A549 (cell line): ENCODE data around the gene CDK5R1. TPM values are rescaled to one million over a fixed set of nuclear protein-coding genes. Genes with fewer than 3 reads are reported as not detected.
A peak's percentile ranks its signal among the peaks of the same experiment; 100 is the strongest.

Source experiments
- ATAC-seq, 2 experiments: fragments of 200-7000 bp in 1 of 2; fragments of >200 bp in 1 of 2; cut with Nextera tagmentation in 1 of 2; cut with Tn5 transposase in 1 of 2; 3 replicates each; pipeline versions ENCODE4 v1.8.0 to v1.9.1; 2018 to 2020; ENCODE audit warnings: mild to moderate bottlenecking in 1 of 2, moderate library complexity in 1 of 2
- CTCF ChIA-PET: fragments of 300-600 bp; sonication (Branson Sonifier 250); formaldehyde crosslinking; extraction: SDS; loops from one replicate; lab custom pipeline; 2021; ENCODE audit warnings: antibody characterized with exemption, inconsistent platforms; lab: Yijun Ruan, JAX
- POLR2A ChIA-PET: fragments of 350-600 bp; formaldehyde crosslinking; extraction: SDS; loops from one replicate; lab custom pipeline; 2021; ENCODE audit warnings: antibody characterized with exemption, inconsistent platforms; lab: Yijun Ruan, JAX
- DNase-seq, 2 experiments: peaks; one replicate each; pipeline versions ENCODE4 v3.0.0 to v3.0.0-alpha.2; 2011 to 2016; ENCODE audit warnings: low read depth in 1 of 2, low spot score in 1 of 2
- FAIRE-seq: peaks from 2 replicates; lab custom pipeline; 2011; peaks lifted over from hg19 to GRCh38; lab: Jason Lieb, UNC
- H3K27ac ChIP-seq, 2 experiments: fragments of >200 bp; sonication (Bioruptor Twin); formaldehyde crosslinking; 3 replicates each; pipeline ENCODE4 v1.5.1; 2016 to 2017
- H3K4me1 ChIP-seq: fragments of >200 bp; sonication (Bioruptor Twin); formaldehyde crosslinking; 3 replicates; pipeline ENCODE4 v1.6.1; 2016
- H3K4me2 ChIP-seq: fragments of >200 bp; sonication (Bioruptor Twin); formaldehyde crosslinking; 3 replicates; pipeline ENCODE4 v1.6.1; 2016
- H3K4me3 ChIP-seq: fragments of >200 bp; sonication (Bioruptor Twin); formaldehyde crosslinking; 3 replicates; pipeline ENCODE4 v1.5.1; 2016
- H3K9me3 ChIP-seq: fragments of >200 bp; sonication (Bioruptor Twin); formaldehyde crosslinking; 3 replicates; pipeline ENCODE4 v1.6.1; 2016
- BHLHE40 ChIP-seq: IDR thresholded peaks from 2 replicates; pipeline ENCODE4 v1.6.1; 2012; ENCODE audit warnings: low read depth, low read length, inconsistent platforms
- CBX8 ChIP-seq: fragments of 200-600 bp; sonication (generic); IDR thresholded peaks from 2 replicates; pipeline ENCODE4 v1.6.1; 2016
- CHD4 ChIP-seq: fragments of 200-600 bp; sonication (generic); IDR thresholded peaks from 2 replicates; pipeline ENCODE4 v1.6.1; 2016; ENCODE audit warnings: antibody characterized with exemption, mild to moderate bottlenecking, borderline replicate concordance
- EHMT2 ChIP-seq: fragments of 200-600 bp; sonication (generic); IDR thresholded peaks from 2 replicates; pipeline ENCODE4 v1.6.1; 2016; ENCODE audit warnings: antibody characterized with exemption, low read depth, mild to moderate bottlenecking, moderate library complexity
- FOSB ChIP-seq: fragments of 250-450 bp; sonication (Bioruptor Pico); IDR thresholded peaks from 2 replicates; pipeline ENCODE4 v1.5.0; 2020; ENCODE audit warnings: mild to moderate bottlenecking, moderate library complexity
- FOSL2 ChIP-seq, 2 experiments: fragments of 450-650 bp in 1 of 2; fragments of >200 bp in 1 of 2; sonication (Bioruptor Twin) in 1 of 2; formaldehyde crosslinking; IDR thresholded peaks; 2 replicates each; pipeline versions ENCODE4 v1.5.0 to v1.6.1; 2016 to 2020; ENCODE audit warnings: mild to moderate bottlenecking in 1 of 2, moderate library complexity in 1 of 2
- GATA3 ChIP-seq: IDR thresholded peaks from 2 replicates; pipeline ENCODE4 v1.6.1; 2012; ENCODE audit warnings: borderline replicate concordance
- HEYL ChIP-seq: fragments of 250-450 bp; sonication (Bioruptor Pico); IDR thresholded peaks from 2 replicates; pipeline ENCODE4 v1.8.0; 2021; ENCODE audit warnings: mild to moderate bottlenecking, moderate library complexity
- HOXA7 ChIP-seq: fragments of 250-450 bp; sonication (Bioruptor Pico); IDR thresholded peaks from 2 replicates; pipeline ENCODE4 v1.5.0; 2020; ENCODE audit warnings: mild to moderate bottlenecking, moderate library complexity
- HOXB5 ChIP-seq: fragments of 250-450 bp; sonication (Bioruptor Pico); IDR thresholded peaks from 2 replicates; pipeline ENCODE4 v1.5.0; 2020; ENCODE audit warnings: mild to moderate bottlenecking, moderate library complexity
- MYC ChIP-seq: IDR thresholded peaks from 2 replicates; pipeline ENCODE4 v1.6.1; 2012; ENCODE audit warnings: mild to moderate bottlenecking, inconsistent platforms, low read length, improper control_type of control experiment, borderline replicate concordance
- NPAS2 ChIP-seq: fragments of 250-450 bp; sonication (Bioruptor Pico); IDR thresholded peaks from 2 replicates; pipeline ENCODE4 v1.8.0; 2022; ENCODE audit warnings: mild to moderate bottlenecking, moderate library complexity, borderline replicate concordance
- RFX5 ChIP-seq: fragments of 450-650 bp; IDR thresholded peaks from 2 replicates; pipeline ENCODE4 v1.7.1; 2014; ENCODE audit warnings: antibody characterized with exemption, mild to moderate bottlenecking, moderate library complexity
- TP53 ChIP-seq: fragments of 250-450 bp; sonication (Bioruptor Pico); IDR thresholded peaks from 2 replicates; pipeline ENCODE4 v1.5.0; 2021; ENCODE audit warnings: mild to moderate bottlenecking, moderate library complexity
- WGBS: methylation state at CpG from one replicate; pipeline ENCODE4 v1.1.6; 2017; ENCODE audit errors: missing lambda C conversion rate; 5-methylcytosine and 5-hydroxymethylcytosine counted together
- polyA plus RNA-seq, 4 experiments: library from polyadenylated mRNA; depleted of rRNA in 3 of 4; stranded (reverse); fragments of >200 nt; fragmentation: RNase III in 1 of 4; extraction: RNeasy Plus Mini Kit Qiagen cat#74134 plus additional on column Dnase treatment in 1 of 4; gene quantifications; 2 replicates in 3 of 4; 3 replicates in 1 of 4; pipeline ENCODE4 v1.2.3, GENCODE V29; 2011 to 2017
- TF ChIP-seq, protein P1 (sequence below): fragments of 250-450 bp; sonication (Bioruptor Pico); IDR thresholded peaks from 2 replicates; pipeline ENCODE4 v1.5.0; 2021; ENCODE audit warnings: mild to moderate bottlenecking, moderate library complexity, borderline replicate concordance
- TF ChIP-seq, protein P2 (sequence below): IDR thresholded peaks from 2 replicates; pipeline ENCODE4 v1.6.1; 2012
- TF ChIP-seq, protein P3 (sequence below): IDR thresholded peaks from 2 replicates; pipeline ENCODE4 v1.6.1; 2012; ENCODE audit warnings: low read depth, borderline replicate concordance

Gene CDK5R1
- polyA plus RNA-seq, 2 of the 4 experiments (the other 2 are of a cell fraction), result 0.93 to 2.8 TPM

DNA sequence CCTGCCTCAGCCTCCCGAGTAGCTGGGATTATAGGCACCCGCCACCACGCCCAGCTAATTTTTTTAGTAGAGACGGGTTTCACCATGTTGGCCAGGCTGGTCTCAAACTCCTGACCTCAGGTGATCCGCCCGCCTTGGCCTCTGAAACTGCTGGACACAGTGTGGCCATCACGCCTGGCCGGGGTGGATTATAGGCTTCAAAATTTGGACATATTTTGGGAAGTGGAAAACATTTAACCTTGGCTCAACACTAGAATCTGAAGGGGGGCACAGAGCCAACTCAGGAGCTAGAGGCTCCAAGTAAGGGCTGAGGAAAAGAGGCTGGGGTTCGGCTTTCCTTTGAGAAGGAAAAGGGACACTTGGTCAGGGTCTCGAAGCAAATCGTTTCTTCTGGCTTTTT, 2.2 kb upstream of the CDK5R1 start (continued):
- TF ChIP-seq, protein P1, sequence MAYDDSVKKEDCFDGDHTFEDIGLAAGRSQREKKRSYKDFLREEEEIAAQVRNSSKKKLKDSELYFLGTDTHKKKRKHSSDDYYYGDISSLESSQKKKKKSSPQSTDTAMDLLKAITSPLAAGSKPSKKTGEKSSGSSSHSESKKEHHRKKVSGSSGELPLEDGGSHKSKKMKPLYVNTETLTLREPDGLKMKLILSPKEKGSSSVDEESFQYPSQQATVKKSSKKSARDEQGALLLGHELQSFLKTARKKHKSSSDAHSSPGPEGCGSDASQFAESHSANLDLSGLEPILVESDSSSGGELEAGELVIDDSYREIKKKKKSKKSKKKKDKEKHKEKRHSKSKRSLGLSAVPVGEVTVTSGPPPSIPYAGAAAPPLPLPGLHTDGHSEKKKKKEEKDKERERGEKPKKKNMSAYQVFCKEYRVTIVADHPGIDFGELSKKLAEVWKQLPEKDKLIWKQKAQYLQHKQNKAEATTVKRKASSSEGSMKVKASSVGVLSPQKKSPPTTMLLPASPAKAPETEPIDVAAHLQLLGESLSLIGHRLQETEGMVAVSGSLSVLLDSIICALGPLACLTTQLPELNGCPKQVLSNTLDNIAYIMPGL (CRISPR knock-in tag), result no peak
- TF ChIP-seq, all 56 proteins: peak for 0

DNA sequence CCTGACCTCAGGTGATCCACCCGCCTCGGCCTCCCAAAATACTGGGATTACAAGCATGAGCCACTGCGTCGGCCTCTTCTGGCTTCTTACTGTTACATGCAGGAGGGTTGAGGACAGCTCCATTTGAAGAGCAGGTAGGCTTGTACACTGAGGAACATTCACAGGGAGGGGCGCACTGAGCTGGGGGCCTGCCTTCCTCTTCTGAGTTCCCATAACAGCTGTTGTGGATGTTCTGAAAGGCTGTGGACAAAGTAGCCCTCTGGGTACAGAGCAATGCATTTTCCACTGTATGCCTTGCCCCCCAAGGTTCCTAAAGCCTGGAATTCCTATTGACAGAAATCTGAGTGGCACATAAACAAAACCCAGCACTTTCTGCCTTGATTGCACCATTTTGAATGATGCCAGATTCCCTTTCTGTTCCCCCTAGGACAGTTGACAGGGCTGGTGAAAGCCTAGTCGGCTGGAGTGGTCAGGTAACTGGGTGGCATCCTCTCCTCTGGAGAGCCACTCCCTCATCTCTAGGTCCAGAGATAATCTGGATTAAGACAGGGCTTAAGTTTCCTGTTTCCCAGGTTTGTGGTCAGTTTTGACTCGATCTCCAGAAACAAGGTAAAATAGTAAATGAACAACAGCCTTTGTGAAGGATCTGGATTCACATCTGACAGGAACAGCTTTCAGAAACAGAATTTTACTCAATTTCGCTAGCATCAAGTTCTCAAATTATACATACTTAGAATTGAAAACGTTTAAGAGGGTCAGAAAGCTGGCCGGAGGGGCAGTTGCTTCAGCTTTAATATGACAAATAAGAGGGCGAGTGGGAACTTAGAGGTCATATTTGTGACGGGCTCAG, 1.3 kb upstream of the CDK5R1 start:
- CTCF ChIA-PET, result interaction anchor here (0.5 to 23.7 kb wide), 7 partner anchors 22 to 269 kb away, joined by 3 to 298 read pairs (median 4); partner anchors contain the start of gene PSMD11
- FAIRE-seq, result peak; percentile 46
- POLR2A ChIA-PET, result no interaction called here
- ATAC-seq, result no peak
- no peak overlapping the region for H3K4me3 ChIP-seq
- H3K4me1 ChIP-seq, result peaks cover 6% of the 10 kb centered on the region; the same call in 1 of the 3 replicates
- no peak for DNase-seq
- peak overlapping the region; percentile 93 for H3K4me2 ChIP-seq
- TF ChIP-seq TP53 (CRISPR knock-in tag), result peak; percentile 49; the same call in 1 of the 2 replicates
- no peak for TF ChIP-seq CBX8
- TF ChIP-seq EHMT2, result no peak
- H3K27ac ChIP-seq, result peak overlapping the region; percentile 86 to 92; a peak in 4 of 6 replicates
- H3K9me3 ChIP-seq, result no peaks in the 10 kb centered on the region
- WGBS, result 77% methylated on average over 12 of the region's 12 CpGs

DNA sequence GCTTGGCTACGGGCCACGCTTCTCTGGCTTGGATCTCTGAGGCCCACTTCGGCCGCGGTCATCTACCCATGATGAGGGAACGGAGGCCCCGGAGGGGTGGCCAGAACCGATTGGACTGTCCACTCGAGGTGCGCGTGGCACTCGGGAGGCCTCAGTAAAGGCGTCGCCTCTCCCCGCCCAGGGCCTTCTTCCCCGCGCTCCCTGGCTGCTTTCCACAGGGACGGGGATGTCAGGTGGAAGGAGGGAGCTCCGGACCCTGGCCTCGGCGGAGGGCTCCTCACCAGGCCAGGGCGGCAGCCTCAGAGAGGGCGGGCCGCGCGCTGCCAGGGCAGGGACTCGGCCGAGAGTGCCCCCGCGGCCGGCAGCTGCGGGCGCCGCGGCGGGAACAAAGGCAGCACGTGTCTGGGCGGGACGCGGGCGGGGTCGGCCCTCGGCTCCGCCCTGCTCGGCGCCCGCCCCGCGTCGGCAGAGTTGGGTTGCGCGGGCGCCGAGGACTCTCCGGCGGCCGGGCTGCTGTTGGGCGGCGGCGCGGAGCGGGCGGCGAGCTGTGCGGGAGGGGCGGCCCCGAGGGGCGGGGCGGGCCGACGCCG, 587 bp upstream of the CDK5R1 start:
- 58% methylated on average over 20 of the region's 72 CpGs for WGBS
- peak overlapping the region; percentile 93 for H3K4me2 ChIP-seq
- ATAC-seq (peak; percentile 65 to 82), DNase-seq (peak; percentile 76 to 77), FAIRE-seq (no peak)
- H3K4me1 ChIP-seq, result peaks cover 6% of the 10 kb centered on the region; the same call in 1 of the 3 replicates
- ChIA-PET CTCF (interaction anchor here (0.5 to 23.7 kb wide), 9 partner anchors 10 to 269 kb away, joined by 3 to 298 read pairs (median 3); partner anchors contain the start of gene PSMD11), POLR2A (interaction anchor here (1.0 to 1.3 kb wide), 2 partner anchors 42 to 269 kb away, joined by 3 read pairs; partner anchors contain the start of gene PSMD11)
- no peak for TF ChIP-seq FOSL2 (IDR thresholded peaks at IDR 0.05)
- no peak; the same call in 1 of the 2 replicates for TF ChIP-seq FOSL2 (CRISPR knock-in tag; IDR thresholded peaks at IDR 0.05)
- TF ChIP-seq CHD4, result no peak
- TF ChIP-seq, protein P2, sequence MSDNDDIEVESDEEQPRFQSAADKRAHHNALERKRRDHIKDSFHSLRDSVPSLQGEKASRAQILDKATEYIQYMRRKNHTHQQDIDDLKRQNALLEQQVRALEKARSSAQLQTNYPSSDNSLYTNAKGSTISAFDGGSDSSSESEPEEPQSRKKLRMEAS, result peak; percentile 93
- TF ChIP-seq HOXB5, result peak; percentile 27; the same call in 1 of the 2 replicates
- TF ChIP-seq RFX5, result no peak
- 0 out of 2 replicates have a peak, but pooled peaks have one; percentile 46 for TF ChIP-seq HOXA7 (CRISPR knock-in tag)
- 0 out of 2 replicates have a peak, but pooled peaks have one; percentile 58 for TF ChIP-seq MYC
- TF ChIP-seq, protein P3, sequence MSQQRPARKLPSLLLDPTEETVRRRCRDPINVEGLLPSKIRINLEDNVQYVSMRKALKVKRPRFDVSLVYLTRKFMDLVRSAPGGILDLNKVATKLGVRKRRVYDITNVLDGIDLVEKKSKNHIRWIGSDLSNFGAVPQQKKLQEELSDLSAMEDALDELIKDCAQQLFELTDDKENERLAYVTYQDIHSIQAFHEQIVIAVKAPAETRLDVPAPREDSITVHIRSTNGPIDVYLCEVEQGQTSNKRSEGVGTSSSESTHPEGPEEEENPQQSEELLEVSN, result peak; percentile 91; the same call in 1 of the 2 replicates
- 0 out of 2 replicates have a peak, but pooled peaks have one; percentile 28 for TF ChIP-seq FOSB
- no peak for TF ChIP-seq HEYL (CRISPR knock-in tag)
- TF ChIP-seq, protein P1 (CRISPR knock-in tag), result 0 out of 2 replicates have a peak, but pooled peaks have one; percentile 34
- peak; percentile 43 for TF ChIP-seq TP53 (CRISPR knock-in tag)
- 0 out of 2 replicates have a peak, but pooled peaks have one; percentile 23 for TF ChIP-seq GATA3
- TF ChIP-seq NPAS2 (CRISPR knock-in tag), result 0 out of 2 replicates have a peak, but pooled peaks have one; percentile 30
- TF ChIP-seq BHLHE40, result peak; percentile 88
- no peaks in the 10 kb centered on the region for H3K9me3 ChIP-seq
- H3K27ac ChIP-seq, result peak overlapping the region; percentile 86 to 92
- H3K4me3 ChIP-seq, result peak overlapping the region; percentile 94
